Hematopoietic multipotent progenitor cell treated with erythropoietin and hydrocortisone succinate and interleukin-3 and kit ligand, for 17 days (in vitro differentiated cells): ENCODE data around the gene HELZ2.
"Not testable (repeated sequence)": the region's sequence is repeated elsewhere in the genome, so short reads cannot be mapped to it uniquely, and the experiment has no call there.

Source experiments
- DNase-seq: peaks from one replicate; pipeline ENCODE4 v3.0.0-alpha.2; 2015; ENCODE audit warnings: low spot score

The HELZ2 gene

DNA sequence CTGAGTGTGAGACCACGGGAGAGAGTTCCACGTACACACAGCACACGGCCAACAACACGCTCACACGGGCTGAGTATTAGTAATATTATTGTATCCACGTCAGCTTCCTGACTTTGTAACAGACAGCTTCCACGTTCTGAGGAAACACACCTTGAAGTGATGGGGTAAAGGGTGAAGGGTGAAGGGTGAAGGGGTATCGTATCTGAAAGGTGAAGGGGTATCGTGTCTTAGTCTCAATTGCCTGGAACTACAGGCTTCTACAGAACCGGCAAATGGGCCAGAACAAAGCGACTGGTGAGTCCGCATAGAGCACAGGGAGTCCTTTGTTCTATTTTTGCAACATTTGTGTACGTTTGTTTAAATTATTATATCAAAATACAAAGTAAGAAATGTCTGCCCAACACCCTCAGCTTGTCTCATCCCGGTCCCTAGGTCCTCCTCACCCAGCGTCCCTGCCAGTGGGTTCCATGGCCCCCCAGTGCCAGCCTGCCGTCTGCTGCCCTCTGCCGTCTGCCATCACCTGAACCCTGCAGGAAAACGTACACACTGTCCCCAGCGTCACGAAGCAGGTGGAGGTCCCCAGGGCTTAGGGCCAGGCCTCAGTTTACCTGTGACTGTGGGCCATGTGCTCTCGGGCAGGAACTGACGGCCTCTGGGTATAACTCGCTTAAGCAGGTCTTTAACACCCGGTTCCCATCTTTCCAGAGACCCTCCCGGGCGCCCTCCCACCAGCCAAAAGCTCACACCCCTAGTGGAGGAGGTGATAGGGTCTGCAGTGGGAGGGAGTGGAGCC is 4.4 kb upstream of the HELZ2 start:
- no peak for DNase-seq

DNA sequence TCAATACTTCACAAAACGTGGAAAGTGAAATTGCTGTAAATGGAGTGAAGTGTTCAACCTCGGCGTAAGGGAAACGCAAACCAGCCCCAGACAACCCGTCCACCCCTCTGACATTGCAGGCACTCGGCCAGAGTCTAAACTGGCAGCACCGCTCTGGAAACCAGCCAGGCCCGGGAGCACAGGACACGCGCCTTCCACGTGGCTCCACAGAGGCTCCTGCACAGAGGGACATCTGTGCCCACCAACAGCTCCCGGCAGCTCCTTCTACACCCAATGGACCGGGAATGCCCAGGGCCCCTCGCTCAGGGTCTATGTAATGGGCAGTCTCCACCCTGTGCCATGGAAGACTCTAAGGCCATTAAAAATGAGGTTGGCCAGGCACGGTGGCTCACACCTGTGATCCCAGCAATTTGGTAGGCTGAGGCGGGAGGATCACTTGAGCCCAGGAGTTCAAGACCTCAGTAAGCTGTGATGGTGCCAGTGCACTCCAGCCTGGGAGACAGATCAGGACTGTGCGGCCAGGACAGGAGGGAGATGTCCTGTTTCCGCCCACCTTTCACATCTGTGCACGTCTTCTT is 3.4 kb upstream of the HELZ2 start:
- no peak for DNase-seq

DNA sequence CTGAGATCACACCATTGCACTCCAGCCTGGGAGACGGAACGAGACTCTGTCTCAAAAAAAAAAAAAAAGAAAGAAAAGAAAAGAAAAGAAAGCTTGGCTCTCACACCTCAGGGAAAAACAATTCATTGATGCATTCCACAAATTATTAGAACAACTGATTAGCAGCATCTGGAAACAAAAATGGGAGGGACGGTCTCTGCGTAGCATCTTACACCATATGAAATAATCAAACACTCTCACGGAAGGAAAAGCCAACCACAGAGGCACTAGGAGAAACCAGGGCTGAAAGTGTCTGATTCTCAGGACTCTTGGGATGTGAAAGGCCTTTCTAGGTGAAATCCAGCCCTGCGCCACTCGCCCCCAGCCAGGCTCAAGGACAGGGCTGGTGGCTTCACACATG is 2.3 kb upstream of the HELZ2 start:
- DNase-seq, result no peak

DNA sequence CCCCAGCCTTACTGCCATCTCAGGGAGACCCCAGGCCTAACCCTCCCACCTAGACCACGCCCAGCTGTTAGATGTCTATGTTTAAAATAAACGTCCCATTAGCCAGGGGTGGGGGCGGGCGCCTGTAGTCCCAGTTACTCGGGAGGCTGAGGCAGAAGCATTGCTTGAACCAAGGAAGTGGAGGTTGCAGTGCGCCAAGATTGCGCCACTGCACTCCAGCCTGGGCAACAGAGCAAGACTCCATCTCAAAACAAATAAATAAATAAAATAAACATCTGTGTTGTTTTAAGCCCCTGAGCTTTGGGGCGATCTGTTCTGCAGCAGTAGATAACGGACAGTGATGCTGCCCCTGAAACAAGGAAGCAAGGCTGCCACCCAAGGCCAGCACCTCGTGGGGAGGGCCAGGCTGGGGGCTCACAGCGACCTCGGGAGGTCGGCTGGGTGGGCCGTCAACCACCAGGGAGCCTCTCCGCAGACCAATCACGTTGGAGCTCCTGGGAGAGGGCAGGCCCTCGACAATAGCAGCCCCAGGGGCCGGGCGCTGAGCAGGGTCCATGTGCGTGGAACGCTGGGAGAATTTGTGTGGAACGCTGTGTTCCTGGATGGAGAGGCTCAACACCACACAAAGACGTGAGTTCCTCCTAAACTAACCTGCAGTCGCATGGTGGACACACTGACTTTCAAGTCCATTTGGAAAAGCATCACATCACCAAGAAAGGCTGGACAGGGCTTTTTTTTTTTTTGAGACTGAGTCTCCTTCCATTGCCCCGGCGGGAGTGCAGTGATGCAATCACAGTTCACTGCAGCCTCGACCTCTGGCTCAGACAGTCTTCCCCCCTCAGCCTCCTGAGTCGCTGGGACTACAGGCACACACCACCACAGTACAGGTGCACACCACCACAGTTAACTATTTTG is 1.0 kb upstream of the HELZ2 start:
- DNase-seq, result no peak

DNA sequence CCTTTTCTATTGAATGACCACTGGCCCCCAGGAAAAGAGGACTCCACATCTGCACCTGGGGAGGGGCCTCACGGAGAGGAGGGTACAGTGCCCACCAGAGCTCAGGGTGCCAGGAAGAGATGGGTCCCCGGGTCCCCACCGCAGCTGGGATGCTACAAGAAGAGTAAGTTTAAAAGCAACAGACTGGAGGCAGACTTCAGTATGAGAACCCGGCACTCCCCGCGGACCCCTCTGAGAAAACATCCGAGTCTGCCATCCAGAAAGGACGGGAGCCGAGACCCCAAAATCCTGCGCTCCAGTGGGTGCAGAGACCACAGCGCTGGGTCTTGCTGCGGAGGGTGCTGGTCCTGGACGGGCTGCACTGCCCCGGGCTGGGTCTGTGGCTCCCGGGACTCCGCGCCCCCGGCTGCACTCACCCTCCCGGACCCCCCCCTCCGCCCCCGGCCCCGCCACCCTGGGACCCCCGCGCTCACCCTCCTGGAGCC is 350 bp downstream of the HELZ2 start:
- no peak for DNase-seq

DNA sequence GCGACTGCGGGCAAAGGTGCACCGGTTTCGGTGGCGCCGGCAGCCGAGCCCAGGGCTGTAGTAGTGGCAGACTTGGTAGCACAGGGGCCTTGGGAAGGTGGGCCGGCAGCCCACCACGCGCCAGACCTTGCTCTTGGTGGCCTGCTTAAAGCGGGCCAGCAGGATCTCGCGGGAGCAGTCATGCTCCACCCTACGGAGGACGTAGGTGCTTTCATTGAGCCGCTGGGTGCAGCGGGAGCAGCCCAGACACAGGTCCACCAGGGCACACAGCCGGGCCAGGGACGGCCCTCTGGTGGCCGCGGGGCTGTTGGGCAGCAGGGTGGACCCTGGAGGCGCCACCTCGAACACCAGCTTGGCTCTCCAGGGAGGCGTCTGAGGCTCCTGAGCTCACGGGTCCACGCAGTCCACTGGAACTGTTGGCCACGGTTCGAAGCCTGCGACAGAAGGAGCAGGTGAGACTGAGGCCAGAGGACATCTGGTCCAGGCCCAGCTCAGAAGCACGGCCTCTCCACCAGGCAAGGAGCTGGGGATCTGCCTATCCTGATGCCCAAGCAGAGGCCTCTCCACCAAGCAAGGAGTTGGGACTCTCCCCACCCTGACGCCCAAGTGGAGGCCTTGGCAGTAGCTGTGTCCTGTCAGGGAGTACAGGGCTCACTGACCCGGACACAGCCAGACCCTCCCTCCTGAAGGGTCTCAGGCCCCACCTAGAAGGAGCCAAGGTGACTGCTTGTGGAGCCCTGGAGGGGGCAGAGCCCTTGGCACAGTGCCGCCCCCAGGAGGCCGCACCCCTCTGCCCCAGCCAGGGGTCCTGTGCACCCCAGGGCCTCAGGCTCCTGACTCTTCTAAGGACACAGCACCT is 1.0 kb downstream of the HELZ2 start:
- DNase-seq, result no peak

DNA sequence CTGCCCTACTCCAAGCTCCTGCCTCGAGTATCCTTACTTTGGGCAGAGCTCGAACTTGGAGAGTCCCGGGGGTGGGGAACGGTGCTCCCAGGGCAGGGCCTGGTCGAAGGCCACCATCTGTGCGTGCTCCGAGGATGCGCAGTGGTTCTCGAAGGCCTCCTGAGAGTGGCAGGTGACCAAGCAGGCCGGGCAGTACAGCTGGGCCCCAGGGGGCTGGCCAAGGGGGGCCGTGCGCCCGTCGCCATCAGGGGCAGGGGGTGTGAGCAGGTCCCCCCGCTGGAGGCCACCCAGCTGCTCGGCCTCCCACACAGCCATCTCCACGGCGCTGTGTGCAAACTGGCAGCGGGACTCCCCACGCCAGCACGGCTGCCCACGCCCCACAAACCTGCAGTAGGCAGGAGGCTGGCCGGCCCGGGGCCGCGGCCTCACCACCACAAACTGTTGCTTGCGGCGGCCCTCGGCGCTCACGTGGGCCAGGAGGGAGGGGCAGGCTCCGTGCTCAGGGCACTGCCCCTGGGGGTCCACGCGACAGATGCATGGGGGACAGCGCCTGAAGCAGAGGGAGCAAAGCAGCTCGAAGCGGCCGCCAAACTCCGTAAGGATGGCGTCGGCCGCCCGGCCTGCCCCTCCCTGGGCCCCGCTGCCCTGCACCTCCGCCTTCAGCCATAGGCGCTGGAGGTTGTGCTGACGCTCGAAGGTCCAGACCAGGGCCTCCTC is 1.8 kb downstream of the HELZ2 start:
- DNase-seq, result no peak

DNA sequence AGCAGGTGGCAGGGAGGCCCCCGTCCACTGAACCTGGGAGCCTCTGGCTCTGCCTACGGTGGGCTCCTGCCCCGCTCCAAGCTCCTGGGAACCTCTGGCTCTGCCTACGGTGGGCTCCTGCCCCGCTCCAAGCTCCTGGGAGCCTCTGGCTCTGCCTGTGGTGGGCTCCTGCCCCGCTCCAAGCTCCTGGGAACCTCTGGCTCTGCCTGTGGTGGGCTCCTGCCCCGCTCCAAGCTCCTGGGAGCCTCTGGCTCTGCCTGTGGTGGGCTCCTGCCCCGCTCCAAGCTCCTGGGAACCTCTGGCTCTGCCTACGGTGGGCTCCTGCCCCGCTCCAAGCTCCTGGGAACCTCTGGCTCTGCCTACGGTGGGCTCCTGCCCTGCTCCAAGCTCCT is 3.0 kb downstream of the HELZ2 start:
- DNase-seq, result not testable (repeated sequence)

DNA sequence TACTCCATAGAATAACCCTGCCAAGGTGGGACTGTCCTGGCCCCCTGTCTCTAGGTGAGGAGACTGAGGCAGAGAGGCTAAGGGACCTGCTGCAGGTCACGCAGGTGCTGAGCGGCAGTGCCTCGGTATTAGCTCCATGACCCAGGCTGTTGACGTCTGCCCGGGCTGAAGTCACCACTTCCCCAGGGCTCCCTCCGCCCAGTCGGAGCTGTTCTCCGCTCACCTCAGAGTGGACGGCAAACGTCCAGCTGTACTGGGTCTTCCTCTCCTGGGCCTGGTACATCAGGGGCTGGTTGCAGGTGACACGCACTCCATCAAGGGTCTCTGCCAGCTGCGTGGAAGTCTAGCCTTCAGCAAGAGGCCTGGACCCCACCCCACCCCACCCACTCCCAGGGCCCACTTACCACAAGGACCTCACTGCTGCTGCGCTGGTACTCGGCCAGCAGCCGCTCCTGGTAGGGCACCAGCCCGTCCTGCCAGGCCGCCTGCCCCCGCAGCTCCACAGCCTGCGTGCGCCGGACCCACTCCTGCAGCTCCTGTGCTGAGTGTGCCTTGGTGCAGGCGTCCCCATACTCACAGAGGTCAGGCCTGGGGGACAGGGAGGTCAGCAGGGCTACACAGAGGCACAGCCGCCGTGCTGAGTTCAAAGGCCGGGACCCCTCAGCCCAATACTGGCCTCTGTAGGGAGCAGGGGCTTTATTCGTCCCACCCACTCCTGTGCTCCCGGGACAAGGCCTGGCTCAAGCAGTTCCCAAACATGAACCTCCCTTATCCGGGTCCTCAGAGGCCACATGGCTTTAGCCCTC is 3.6 kb downstream of the HELZ2 start:
- no peak for DNase-seq

DNA sequence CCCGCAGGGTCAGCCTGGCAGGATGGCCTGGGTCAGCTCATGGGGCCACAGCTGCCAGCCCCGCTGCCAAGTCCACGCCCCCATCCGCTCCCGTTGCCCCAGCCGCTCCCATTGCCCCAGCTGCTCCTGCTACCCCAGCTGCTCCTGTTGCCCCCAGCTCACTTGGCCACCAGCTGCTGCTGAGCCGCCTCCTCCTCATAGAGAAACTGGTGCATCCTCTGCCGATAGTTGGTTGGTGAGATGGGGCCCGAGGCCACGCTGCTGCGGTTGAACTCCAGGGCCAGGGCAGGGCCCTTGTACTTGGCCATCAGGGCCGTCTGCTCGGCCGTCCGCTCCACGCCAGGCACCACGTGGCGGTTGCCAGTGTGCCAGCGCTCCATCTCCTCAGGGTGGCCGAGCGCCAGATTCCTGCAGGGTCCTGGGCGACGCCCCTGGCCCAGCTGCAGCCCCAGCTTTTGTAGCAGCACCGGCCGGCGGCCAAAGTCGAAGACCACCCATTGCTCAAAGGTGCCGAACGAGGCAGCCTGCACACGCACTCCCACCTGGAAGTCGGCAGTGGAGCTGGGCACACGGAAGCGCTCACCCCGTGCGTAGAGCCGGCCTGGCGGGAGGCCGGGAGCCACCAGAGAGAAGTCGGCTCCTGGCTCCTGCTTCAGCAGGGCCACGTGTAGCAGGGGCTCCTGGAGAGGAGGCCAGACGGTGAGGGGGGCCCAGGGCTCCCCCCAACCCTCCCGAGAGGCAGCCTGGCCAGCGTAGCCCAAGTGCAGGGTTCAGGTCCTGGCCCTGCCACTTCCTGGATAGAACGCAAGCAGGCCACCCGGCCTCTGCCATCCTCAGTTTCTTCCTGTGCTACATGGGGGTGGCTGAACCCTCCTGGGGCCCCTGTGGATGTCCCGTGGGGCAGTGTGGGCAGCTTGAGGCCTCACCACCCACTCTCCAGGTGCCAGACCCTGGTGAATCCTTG is 4.8 kb downstream of the HELZ2 start:
- no peak for DNase-seq

DNA sequence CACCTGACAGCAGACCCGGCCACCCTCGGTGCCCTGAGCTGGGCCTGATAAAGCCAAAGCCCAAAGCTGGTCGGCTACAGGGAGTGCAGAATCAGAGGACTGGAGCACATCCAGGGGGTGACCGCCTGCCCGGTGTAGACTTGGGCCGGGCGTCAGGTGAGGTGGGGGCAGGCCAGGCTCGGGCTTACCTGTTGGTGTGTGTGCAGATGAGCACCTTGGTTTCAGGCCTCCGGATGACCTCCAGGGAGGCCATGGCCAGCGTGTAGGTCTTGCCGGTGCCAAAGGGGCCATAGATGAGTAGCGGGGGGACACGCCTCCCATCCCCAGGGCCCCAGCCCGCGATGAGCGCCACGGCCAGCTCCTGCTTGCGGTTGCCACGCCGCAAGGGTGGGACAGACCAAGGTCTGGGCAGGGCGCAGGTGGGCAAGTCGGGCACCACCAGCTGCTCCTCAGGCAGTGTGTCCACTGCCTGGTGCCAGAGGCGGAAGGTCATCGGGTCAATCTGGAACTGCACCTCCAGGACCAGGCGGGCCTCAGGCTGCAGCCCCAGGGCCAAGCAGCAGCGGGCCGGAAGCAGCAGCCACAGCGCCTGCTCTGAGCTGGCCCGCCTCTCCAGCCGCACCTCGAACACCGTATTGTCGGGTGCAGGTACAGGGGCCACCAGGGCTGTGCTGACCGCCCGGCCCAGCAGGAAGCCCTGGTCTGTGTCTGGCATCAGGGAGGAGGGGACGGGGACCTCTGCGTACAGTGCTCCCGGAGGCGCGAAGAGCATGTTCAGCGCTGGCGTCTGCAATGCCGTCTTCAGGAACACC is 5.7 kb downstream of the HELZ2 start:
- no peak for DNase-seq

DNA sequence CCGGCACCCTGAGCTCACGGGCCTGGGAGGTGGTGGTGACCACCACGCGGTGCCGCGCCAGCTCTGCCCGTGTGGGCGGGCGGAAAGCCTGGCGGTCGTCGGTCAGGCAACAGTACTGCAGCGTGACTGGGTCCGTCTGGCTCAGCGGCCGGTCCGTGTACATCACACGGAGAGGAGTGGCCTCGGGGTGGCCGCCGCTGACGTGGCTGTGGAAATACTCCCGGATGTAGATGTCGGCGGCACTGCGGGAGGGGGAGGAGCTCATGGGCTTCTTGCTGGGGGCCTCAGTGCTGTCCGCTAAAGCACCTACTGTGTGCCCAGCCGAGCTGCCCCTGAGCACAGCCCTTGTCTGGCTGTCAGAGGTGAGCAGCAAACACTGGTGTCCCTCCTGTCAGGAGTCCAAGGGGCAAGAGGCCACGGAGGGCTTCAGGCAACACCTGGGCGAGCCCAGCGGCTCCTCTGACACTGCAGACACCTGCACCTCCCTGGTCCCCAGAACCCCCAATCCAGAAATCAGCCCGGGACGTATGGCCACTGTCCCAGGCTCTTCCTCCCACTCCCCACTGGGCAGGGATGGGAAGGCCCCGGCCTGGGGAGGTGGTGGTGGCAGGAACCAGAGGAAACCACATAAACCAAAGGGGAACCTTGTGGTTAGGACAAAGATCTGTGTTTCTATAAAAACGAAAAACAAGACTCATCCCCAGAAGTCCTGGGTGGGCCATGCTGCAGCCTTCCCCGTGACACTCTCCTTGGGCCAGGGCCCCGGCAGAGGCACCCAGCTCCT is 6.5 kb downstream of the HELZ2 start:
- no peak for DNase-seq

DNA sequence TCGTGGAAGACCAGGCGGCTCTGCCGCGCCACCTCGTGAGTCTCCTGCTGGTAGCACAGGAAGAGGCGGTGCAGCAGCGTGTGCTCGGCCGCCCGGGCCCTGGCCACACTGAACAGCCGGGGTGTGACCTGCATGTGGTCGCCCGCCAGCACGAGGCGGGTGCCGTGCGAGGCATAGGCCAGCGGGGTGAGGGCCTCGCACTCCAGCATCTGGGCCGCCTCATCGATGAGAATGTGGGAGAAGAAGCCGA is 7.0 kb downstream of the HELZ2 start:
- DNase-seq, result no peak

DNA sequence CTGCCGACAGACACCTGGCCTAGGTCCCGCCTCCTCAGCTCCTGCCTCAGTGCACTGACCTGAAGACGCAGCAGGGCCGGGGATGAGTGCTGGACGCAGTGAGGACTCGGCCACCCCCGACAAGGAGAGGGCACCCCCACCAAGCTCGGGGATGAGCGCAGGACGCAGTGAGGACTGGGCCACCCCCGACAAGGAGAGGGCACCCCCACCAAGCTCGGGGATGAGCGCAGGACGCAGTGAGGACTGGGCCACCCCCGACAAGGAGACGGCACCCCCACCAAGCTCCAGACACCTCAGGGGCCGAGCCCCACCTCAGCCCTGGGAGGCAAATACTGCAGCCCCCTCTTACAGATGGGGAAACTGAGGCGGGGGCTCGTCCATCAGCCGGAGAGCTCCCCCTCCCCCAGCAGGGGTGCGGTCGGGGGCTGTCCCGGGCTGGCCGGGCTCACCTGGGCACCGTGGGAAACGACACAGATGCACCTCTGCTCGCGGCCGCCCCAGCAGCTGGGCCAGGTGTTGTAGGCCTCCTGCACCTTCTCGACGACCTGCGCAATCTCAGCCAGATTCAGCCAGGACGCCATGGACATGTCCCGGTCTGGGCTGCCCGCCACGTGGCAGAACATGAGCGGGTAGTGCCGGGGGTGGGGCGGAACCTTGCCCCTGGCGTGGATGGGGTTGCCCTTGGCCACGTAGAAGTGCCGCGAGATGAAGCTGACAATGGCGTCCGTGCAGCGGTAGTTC is 7.5 kb downstream of the HELZ2 start:
- no peak for DNase-seq

DNA sequence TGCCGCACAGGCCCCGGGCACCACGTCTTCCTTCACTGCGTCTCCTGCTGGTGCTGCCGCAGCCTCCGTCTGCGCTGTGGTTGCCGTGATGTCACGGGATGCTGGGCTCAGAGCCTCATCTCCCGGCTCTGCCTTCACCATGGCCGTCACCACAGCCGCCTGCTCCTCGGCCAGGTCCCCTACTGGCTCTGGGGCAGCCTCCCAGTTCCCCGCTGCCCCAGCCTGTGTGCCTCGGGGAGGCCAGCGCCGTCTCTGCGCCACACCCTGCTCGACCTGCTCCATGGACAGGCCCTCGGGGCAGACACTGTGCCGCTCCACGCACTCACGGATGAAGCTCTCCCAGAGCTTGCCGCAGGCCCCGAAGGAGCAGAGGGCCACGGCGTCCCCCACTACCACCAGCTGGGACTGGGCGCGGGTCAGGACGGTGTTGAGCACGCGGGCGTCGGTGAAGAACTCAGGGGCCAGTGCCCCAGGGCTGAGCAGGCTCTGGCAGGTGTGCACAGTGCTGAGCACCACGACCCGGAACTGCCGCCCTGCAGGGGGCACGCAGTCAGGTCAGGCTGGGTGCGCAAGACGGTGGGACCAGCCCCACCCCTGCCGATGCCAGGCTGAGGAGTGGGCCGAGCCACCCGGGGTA is 8.2 kb downstream of the HELZ2 start:
- no peak for DNase-seq

DNA sequence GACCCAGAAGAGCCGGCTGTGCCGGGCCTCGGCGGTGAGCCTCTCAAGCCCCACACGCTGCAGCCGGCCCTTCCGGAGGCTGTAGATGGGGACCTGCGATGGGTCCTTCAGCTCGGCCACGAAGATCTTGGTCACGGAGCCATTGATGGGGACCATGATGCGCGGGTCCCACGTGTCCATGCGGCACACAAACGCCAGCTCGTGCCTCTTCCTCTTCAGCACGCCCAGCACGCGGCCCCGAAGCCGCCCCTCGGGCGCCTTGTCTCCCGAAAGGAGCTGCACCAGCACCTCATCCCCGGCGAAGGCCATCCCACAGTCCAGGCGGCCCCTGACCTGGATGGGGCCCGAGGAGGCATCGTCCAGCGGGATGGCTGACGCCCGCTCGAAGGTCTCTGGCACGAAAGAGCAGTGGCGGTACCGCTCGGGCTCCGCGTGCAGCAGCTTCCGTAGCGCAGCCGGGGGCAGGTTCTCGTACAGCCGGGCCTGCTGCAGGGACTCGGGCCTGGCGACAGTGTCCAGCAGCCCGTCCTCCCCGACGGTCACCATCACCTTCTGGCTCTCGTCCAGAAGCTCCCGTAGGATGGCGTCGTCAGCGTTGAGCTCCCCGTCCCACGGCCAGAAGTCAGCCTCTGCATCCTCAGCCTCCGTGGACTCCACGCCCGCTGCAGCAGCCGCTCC is 8.9 kb downstream of the HELZ2 start:
- DNase-seq, result no peak
